NT2/D1 (cell line): ENCODE measurements around the gene RARG.

ENCODE experiments used
- SUZ12 ChIP-seq: IDR thresholded peaks from 2 replicates; pipeline ENCODE4 v1.6.1; 2011; ENCODE audit not compliant: insufficient read length, insufficient read depth; ENCODE audit errors: extremely low read depth
- YY1 ChIP-seq: IDR thresholded peaks from 2 replicates; pipeline ENCODE4 v1.6.1; 2011; ENCODE audit not compliant: insufficient read length, insufficient read depth

DNA sequence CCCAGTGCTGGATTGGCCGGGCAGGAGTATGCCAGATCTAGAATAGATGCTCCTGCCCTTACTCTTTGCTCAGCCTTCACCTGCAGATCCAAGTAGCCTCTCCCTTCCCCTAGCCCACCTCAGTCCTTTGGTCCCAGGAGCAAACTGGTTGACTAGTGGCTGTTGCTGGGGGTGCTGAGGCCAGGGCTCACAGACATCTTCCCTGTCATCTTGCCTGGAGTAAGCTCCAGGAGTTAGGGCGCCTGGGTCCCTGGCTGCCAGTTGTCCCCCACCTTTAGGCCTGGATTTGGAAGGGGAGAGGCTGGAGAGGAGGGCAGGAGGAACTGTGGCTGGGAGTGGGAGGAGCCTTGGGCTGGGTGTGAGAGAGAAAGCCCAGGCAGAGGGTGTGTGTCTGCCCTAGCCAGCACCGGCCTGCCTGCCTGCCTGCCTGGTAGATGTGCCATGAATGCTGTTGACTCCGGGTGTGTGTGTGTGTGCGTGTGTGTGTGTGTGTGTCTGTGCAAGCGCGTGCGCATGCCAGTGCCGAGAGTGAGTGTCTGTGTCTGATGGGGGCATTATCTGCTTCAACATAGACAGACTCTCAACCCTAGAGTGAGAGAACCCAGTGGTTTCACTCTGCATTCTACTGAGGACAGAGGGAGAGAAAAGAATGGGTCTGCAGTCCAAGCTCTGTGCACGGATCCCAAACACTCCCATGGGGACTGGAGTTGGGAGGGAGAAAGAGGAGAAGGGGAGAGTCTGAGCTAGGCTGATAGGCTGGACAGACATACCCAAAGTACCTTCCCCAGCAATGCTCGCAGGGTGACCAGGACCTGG, 845 bp upstream of the RARG start:
- TF ChIP-seq YY1 (no peak), SUZ12 (no peak)
